Cardiac fibroblast (primary cell): Measurements from ENCODE around the gene KLF3.

Experiments used
- DNase-seq, 2 donors: peaks; one replicate each; pipeline versions ENCODE4 v3.0.0 to v3.0.0-alpha.2; 2010; ENCODE audit warnings: low read depth in 2 of 2
- H3K4me3 ChIP-seq, 2 donors: replicated peaks in 1 of 2; 1 replicate in 1 of 2; 2 replicates in 1 of 2; pipeline ENCODE4 v1.5.1; 2011; ENCODE audit warnings: low read depth in 2 of 2, low read length in 2 of 2, mild to moderate bottlenecking in 2 of 2, moderate library complexity in 1 of 2
- CTCF ChIP-seq: IDR thresholded peaks from one replicate; pipeline ENCODE4 v1.5.1; 2011; ENCODE audit warnings: low read depth, mild to moderate bottlenecking, low read length, inconsistent platforms

Gene KLF3

GRCh38 chr4:38668203-38668971 lies 4.4 kb downstream of the KLF3 start:
- no peak for TF ChIP-seq CTCF
- H3K4me3 ChIP-seq: no peak overlapping the region

GRCh38 chr4:38669208-38669607 lies 5.2 kb downstream of the KLF3 start:
- peak; percentile 41 to 44 for DNase-seq
- TF ChIP-seq CTCF: no peak
- no peak overlapping the region for H3K4me3 ChIP-seq

More at GRCh38 chr4:38668203-38668971, 4.4 kb downstream of the KLF3 start:
- no peak for DNase-seq

GRCh38 chr4:38670109-38670901 lies 6.3 kb downstream of the KLF3 start:
- no peak overlapping the region for H3K4me3 ChIP-seq
- TF ChIP-seq CTCF: no peak
- no peak for DNase-seq

GRCh38 chr4:38670939-38671591 lies 7.1 kb downstream of the KLF3 start:
- no peak for DNase-seq
- no peak overlapping the region for H3K4me3 ChIP-seq
- no peak for TF ChIP-seq CTCF

GRCh38 chr4:38671592-38671940 lies 7.6 kb downstream of the KLF3 start:
- no peak for TF ChIP-seq CTCF
- no peak overlapping the region for H3K4me3 ChIP-seq
- DNase-seq: no peak

DNA sequence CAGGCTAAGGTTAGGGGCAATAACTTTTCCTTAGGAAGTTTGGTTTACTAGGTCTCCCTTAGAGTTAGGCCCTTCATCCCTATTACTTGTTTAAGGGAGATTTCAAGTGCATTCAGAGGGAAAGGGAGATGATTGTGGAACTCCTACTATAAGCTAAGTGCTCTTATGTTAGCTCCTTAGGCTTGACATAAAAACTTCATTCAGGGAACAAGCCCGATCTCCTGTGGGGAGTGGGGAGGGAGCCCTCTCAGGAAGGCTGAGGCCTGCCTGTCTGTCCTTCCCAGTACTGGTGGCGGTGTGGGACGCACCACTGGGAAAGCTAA lies 8.0 kb downstream of the KLF3 start:
- DNase-seq: no peak
- no peak for TF ChIP-seq CTCF
- H3K4me3 ChIP-seq: no peak overlapping the region
